ENCODE results near the gene PRUNE1.
A peak's percentile ranks its signal among the peaks of the same experiment; 100 is the strongest.

Gene PRUNE1

DNA sequence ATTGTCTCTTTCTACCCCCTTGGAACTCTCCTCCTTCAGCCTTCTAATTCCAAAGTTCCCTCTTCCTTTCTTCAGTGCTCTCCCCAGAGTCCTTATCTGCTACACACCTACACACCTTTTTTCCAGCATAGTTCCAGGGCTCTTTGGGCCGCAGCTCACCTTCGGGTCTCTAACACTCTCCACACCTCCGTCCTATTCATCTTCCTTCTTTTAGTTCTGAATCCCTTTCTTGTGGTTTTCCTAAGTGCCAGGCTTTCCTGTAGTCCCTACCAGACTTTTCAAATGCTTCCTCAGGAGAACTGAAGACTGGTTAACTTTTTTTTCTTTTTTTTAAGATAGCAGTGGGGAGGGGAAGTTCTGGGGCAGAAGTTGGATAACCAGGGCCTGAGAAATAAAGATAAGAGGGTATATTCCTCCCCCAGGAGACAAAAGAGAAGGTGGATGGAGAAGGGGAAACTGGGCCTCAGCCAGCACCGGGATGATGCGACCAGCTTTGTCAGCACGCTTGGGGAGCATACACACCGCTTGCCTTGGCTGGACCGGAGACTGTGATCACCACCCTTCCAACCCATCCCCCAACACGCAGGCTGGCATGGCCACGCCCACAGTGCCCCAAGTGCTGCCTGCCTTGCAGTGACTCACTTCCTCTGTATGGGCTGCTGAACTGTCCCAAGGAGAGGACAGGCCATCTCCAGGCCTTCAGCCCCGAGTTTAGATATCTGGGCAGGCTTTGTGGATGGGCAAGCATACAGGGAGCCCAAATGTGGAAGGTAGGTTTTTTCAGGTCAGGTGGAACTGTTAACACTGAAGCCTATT lies 31.2 kb upstream of the PRUNE1 start:
- peak; percentile 40 to 57 (median 40) for DNase-seq (ENCODE audit: low read depth in 2 of 3, low spot score in 2 of 3)

DNA sequence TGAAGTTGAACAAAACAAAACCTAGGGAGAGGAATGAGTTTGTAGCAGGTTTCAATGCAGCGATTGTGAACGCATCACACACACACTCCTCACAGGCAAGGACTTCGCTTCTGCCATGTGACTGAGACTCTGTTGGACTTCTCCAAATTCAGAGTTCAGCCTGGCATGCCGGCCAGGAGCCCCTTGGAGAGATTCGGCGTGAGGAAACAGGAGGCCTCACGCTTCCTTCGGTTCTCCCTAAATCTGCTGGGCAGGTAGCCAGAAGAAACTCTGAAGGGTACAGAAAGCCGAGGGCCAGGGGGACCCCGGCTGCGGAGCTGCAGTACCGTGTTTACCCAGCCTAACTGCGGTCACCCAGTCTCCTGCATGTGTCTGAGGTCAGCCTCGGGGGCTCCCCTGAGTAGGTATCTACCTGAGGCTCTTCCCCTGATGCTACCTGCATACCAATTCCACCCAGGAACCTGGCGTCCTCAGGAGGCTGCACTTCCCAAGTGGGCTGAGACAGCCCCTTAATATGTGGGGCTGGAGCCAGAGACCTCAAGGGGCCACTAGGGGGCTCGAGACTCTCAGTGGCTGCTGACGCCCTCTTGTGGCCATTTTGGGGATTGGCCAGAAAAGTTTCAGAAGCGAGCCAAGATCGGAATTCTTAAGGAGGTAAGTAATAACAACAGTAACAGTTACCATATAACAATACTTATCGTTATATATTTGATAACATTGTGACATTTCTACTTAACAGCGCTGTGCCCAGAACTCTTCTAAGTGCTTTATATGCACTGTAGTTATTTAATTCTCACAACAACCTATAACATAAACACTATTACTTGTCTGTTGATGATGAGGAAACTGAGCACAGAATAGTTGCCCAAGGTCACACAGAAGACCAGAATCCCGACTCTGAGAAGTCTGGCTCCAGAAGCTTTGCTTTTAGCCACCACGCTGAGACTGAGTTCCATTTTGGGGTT lies 28.9 kb upstream of the PRUNE1 start:
- peak; percentile 57 to 85 (median 82) for DNase-seq (ENCODE audit: low read depth in 2 of 3, low spot score in 2 of 3)

DNA sequence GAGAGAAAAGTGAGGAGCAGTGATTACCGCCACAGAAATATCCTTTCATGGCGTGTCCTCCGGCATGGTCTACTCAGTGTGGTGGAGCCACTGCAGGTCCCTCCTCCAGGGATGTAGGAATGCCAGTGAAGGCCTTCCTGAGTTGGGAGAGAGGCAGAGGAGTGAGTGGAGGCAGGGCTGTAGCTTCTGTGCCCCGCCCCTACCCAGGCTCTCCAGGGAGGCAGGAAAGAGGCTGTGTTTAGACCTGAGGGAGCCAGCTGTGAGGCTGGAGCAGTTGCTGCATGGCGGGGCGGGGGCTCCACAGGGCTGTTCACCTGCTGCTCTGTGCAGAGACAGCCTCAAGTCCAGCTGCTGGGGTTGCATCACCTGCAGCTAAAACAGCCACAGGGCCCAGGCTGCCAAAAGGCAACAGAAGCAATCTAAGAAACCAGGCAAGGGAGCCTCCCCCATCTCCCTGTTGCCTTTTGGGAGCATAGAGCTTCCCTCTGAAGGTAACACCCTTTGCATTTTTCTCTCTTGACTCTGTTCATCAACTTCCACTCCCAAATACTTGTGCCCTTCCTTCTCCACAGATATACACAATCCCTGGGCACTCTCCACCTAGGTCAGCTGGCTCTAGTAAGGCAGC lies 27.0 kb upstream of the PRUNE1 start:
- no peak for DNase-seq (ENCODE audit: low read depth in 2 of 3, low spot score in 2 of 3)

DNA sequence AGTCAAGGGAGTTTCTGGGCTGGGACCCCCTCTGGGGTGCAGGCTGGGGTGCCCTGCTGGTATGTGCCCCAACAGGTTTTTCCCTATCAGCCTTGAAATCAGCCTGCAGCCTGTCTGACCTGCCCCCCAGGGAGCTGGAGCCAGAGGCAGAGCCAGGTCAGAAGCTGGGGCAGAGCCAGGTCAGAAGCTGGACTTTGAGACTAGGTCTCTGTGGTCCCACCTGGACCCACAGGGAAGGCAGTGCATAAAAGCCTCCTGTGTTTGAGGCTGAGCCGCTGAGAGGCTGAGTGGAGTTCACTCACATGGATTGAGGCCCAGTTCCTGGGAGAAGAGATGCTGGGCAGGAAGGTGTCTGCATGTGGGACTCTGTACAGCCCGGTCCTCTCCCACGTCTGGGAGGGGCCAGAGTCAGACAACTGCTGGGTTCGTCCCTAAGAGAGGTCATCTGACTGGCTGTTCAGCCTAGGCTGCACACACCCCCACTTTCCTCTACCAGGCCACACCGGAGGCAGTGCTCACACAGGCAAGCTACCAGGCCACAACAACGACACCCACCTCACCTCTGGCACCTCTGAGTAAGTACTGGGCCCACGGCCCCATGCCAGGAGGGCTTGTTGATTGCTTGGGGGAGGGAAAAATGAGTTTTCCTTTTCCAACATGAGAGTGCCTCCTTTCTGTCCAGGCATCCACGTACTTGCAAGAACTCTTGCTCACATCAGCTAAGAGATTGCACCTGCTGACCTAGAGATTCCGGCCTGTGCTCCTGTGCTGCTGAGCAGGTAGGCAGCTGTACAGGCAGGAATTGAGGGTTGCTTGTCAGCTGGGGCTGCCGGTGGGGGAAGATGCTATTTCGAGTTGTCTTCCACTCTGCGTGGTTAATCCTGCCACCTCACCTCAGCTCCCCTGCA lies 26.2 kb upstream of the PRUNE1 start, which contains the start of gene ANXA9:
Gene ANXA9, plus strand, starts transcription at position 488 of the 908 bp plus-strand sequence. CDS start 814 bp downstream, outside the sequence.
- DNase-seq (ENCODE audit: low read depth in 2 of 3, low spot score in 2 of 3): no peak

DNA sequence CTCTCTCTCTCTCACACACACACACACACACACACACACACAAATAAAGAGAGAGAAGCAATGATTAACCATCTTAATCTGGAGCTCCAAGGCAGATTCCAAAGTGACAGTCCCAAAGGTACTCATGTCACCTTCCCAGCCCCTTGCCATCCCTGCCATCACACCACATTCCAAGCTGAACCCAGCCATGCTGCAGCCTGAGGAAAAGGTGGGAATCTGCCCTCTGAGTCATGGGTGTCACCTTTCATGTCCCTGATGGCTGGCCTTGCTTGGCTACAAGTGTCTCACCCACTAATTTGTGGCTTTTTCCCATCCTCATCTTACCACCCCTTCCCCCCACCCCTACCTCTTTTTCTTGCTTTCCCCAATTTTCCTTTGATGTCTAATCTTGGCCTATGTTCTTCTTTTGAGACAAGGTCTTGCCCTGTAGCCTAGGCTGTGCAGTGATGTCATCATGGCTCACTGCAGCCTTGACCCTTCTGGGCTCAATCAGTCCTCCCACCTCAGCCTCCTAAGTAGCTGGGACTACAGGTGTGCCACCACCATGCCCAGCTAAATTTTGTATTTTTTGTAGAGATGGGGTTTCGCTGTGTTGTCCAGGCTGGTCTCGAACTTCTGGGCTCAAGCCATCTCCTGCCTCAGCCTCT lies 22.9 kb upstream of the PRUNE1 start:
- no peak for DNase-seq (ENCODE audit: low read depth in 2 of 3, low spot score in 2 of 3)

DNA sequence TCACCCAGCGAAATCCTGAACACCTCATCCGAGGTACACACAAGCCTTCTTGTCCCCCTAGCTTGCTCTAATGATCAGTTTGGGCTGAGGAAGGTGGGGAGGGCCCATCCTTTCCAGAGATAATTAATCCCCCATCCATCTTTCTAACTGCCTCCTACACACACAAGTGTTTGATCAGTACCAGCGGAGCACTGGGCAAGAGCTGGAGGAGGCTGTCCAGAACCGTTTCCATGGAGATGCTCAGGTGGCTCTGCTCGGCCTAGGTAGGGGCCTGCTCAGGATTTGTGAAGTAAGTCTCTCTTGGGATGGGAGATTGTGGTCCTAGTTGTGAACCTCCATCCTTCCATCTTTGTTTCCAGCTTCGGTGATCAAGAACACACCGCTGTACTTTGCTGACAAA lies 20.3 kb upstream of the PRUNE1 start:
- DNase-seq (ENCODE audit: low read depth in 2 of 3, low spot score in 2 of 3): no peak

DNA sequence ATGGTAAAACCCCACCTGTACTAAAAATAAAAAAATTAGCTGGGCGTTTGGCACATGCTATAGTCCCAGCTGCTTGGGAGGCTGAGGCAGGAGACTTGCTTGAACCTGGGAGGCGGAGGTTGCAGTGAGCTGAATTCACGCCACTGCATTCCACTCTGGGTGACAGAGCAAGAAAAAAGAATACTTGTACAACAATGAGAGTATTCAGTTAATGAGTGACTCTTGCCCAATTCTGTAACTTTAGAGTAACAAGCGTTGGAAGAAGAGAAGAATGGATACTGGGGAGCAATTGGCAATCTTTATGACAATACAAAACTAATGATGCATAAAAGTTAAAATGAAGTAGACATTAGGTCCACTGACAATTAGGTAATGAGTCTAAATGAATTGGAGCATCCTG lies 15.6 kb upstream of the PRUNE1 start:
- no peak for DNase-seq (ENCODE audit: low read depth in 2 of 3, low spot score in 2 of 3)

DNA sequence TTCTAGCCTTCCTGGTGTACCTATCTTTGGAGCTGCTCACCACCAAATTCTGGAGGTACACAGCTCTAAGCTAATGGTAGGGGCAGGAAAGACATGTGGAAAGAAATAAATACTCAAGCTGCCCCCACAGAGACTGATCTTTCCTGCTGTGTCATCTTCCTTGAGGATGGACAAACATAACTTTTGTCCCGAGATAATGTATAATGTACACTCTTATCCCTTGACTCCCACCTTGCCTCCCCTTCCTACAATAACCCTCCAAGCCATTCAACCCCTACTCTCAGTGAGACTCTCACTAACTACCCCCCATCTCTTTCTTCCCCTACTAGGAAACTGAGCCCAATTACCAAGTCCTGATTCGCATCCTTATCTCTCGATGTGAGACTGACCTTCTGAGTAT lies 14.0 kb upstream of the PRUNE1 start:
- no peak for DNase-seq (ENCODE audit: low read depth in 2 of 3, low spot score in 2 of 3)

DNA sequence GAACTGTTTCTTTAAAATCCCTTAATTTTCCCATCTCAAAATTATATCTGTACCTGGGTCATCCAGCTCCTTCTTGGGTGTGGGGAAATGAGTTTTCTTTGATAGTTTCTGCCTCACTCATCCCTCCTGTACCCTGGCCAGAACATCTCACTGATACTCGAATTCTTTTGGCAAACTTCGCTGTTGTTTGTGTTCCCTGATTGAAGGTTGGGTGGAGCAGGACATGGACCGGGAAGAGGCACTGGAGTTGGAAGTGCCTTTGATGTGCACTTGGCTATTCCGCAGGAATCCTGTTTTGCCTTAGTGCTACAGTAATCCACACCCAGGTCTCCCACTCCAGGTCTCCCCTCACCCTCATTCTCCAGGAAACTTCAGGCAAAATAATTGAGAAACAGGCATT lies 12.8 kb upstream of the PRUNE1 start:
- no peak for DNase-seq (ENCODE audit: low read depth in 2 of 3, low spot score in 2 of 3)

DNA sequence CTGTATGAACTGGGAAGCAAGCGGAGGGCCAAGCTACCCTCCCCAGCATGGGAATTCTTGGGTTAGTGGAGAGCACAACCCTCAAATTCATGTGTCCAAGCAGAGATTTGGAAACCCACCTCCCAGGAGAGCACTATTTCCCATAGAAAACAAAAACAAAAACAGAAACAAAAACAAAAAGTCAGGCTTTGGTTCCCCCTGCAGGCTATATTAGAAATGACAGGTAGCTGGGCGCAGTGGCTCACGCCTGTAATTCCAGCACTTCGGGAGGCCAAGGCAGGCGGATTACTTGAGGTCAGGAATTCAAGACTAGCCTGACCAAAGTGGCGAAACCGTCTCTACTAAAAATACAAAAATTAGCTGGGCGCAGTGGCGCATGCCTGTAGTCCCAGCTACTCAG lies 12.4 kb upstream of the PRUNE1 start:
- DNase-seq (ENCODE audit: low read depth in 2 of 3, low spot score in 2 of 3): no peak

DNA sequence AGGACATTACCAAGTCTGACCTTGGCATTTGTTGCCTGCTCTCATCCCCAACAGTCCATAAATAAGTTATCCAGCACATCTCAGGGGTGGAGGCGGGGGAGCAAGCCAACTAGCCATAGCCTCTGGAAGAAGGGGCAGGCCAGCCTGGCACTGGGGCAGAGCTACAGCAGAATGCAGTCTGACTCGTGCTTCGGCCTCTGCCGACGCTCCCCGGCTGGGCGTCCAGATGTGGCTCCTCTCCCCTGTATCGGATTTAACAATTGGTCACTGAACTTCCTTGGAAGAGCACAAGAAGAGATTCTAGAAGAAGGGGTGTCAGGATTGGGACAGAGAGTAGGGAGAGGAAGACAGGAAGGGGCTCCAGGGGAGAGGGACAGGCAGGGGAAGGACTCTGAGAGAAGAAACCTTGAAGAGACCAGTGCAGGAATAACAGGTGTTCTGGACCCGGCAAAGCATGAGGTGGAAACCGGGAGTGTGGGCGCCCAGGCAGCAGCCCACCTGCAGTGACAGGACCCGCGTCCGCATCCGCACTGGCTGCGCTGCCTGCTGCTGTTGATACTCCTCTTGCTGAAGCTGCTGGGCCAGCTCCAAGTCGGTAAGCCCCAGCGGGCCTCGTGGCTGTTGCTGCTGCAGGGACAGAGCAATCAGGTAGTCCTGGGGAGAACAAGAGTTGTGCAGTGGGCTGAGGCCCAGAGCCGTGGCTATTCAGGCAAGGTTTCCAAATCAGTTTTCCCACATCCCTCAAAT lies 10.9 kb upstream of the PRUNE1 start:
- no peak for DNase-seq (ENCODE audit: low read depth in 2 of 3, low spot score in 2 of 3)

DNA sequence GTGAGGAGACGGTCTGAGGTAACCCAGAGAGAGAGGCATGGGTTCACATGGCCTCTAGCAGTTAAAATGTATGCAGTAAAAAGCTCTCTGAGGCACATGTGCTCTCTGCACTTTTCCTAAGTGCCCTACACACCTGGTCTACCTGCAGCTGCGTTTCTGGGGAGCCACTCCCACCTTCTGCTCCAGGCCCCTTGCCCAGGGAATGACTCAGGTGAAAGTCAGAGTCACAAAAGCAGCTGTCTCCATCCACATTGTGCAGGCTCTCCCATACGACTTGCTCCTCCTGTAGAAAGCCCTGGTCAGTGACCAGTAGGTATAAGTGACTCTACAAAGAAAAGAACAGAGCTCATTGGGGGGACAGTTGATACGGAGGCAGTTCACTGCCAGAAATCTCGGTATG lies 10.3 kb upstream of the PRUNE1 start:
- no peak for DNase-seq (ENCODE audit: low read depth in 2 of 3, low spot score in 2 of 3)

DNA sequence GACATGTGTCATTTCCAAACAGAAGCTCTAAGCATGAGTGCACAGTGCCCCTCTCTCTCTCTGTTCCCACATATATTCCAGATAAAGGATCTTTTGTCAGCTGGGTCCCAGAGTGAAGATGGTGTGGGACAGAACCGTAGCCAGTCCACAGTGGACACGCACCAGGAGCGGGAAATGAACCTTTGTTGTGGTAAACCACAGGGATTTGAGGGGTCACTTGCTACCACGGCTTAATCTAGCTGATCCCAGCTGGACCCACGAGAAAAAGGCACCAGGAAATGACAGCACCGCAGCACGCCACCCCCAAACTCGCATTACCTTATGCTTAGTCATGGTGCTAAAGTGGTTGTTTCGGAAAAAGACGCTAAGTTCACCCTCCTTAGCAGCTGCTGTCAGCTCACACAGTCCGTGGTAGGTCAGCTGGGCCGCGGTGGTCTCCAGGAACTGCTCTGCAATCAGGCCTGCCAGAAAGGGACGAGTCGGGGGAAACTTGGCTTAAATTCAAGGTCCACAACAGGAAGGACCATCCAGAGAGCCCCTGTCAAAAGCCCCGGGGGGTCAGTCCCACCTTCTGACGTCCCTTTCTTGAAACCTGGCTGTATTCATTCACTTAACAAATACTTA lies 9.1 kb upstream of the PRUNE1 start:
- no peak for DNase-seq (ENCODE audit: low read depth in 2 of 3, low spot score in 2 of 3)

DNA sequence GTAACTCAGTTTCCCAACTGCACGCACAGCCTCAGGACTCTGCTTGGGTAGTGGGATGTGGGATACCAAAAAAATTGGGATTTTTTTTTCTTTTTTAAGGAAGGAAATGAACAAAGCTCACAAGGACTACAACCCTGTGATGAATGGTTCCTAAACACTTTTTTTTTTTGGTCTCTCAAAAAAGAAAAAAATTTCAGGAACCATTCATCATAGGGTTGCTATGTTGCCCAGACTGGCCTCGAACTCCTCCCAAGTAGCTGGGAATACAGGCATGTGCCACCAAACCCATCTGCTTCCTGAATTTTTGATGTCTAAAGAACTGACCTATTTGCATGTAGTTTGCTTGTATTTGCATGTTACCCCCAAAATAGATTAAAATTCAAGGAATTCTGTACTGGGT lies 8.3 kb upstream of the PRUNE1 start:
- no peak for DNase-seq (ENCODE audit: low read depth in 2 of 3, low spot score in 2 of 3)

DNA sequence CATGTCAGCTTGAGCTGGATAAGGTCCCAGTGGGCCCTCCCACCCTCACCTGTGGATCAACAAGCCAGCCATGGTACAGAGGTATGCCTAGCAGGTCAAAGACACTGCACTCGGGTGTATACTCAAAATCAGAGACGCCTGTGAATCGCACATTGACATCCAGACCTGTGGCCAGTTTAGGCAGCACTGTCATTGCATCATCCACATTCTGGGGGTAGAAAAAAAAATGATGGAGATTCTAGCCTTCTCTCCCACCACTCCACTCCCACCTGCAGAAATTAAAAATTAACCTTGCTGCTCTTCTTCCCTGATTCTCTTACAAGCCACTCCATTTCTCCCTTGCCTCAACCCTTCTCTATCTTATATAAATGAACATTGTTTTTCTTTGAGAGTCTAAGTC lies 7.8 kb upstream of the PRUNE1 start:
- no peak for DNase-seq (ENCODE audit: low read depth in 2 of 3, low spot score in 2 of 3)

DNA sequence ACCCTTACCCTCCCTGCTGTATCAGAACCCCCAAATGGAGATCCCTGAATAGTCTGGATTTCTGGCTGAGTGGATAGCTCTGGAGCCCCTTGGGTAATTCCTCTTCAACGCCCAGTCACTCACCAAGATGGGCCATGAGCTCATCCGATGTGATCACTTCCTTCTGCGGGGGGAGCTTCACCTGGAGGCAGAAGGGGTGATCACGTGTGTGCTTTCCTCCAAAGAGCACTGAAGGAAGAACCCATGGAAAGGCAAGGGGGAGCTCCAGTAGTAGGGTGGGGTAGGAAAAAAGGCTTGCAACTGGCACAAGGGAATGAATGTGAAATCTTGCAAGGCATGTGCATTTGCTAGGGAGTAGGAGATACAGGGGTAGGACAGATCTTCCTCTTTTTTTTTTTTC lies 6.6 kb upstream of the PRUNE1 start:
- DNase-seq (ENCODE audit: low read depth in 2 of 3, low spot score in 2 of 3): no peak

DNA sequence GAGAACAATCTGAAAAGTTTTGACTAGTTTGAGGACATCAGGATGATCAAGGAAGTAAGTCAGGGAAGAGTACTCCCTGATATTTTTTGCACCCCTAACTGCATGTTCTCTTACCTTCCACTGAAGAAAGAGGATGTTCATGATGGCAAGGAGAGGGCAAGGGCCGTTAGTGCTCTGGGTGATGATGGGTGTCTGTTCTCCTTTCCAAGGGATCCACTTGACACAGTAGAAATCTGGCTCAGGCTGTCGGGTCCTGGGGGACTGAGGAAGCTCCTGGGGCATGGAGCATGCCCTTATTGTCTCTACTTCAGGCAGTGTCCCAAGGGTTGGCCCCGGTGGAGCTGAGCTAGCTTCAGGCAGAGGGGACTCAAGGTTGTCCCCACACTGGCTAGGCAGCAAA lies 6.2 kb upstream of the PRUNE1 start:
- DNase-seq (ENCODE audit: low read depth in 2 of 3, low spot score in 2 of 3): no peak

DNA sequence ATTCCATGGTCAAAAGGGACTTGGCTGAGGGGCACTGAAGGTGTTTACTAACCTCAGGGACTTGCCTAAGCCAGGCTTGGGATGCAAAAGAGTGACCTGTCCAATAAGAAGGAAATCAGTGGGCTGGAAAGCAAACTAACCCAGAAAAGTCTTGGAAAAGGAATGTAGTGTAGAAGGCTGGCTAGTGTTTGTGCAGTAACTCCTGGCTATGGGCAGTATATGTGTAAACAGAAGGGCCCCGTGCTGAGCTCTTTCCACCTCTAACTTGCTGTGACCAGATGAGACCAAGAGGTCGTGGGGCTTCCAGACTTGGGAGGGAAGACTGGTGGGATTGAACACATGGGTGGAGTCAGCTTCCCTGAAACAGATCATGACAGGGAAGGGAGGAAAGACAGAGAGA lies 5.6 kb upstream of the PRUNE1 start:
- no peak for DNase-seq (ENCODE audit: low read depth in 2 of 3, low spot score in 2 of 3)

DNA sequence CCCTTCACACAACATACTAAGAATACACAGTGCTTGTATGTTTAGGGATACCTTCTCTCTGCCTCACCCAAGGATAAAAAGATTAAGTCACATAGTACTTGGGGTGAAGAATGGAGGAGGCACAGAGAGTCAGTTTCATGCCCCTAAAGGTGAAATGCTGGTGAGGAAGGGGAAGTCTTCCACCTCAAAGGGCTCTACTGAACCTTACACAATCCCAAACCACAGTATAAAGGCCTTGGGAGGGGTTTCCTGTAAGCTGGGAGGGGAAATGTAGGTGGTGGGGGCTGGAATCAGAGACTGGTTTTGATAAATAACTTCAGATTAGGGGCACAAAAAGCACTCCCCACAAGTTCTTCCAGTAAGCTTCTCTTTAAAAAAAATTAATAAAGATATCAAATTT lies 5.1 kb upstream of the PRUNE1 start:
- DNase-seq (ENCODE audit: low read depth in 2 of 3, low spot score in 2 of 3): no peak

Measured in activated CD8-positive, alpha-beta memory T cell treated with anti-CD3 and anti-CD28 coated beads for 48 hours (primary cell).